ENCODE data around the gene SUMF1.

Gene SUMF1

GRCh38 chr3:4493941-4494894 lies 27.1 kb upstream of the SUMF1 start:
- DNase-seq (ENCODE audit: extremely low spot score), result peak; percentile 34
- CTCF ChIA-PET, result interaction anchor here (1.0 to 1.7 kb wide), 2 partner anchors 15 to 139 kb away, joined by 3 to 9 read pairs; no protein-coding TSS in a partner anchor
- POLR2A ChIA-PET, result interaction anchor here (0.8 to 3.0 kb wide), 15 partner anchors 8 to 143 kb away, joined by 3 to 17 read pairs (median 7); no protein-coding TSS in a partner anchor
- TF ChIP-seq FOXM1 (IDR thresholded peaks at IDR 0.05; ENCODE audit: borderline replicate concordance) (no peak), PKNOX1 (IDR thresholded peaks at IDR 0.05) (no peak), BHLHE40 (IDR thresholded peaks at IDR 0.05; ENCODE audit: borderline replicate concordance) (no peak), SP1 (IDR thresholded peaks at IDR 0.05) (no peak), ELF4 (IDR thresholded peaks at IDR 0.05) (no peak), HDGF (IDR thresholded peaks at IDR 0.05; ENCODE audit: borderline replicate concordance) (no peak), ZNF384 (IDR thresholded peaks at IDR 0.05) (0 out of 2 replicates have a peak, but pooled peaks have one; percentile 52), LEF1 (IDR thresholded peaks at IDR 0.05; ENCODE audit: borderline replicate concordance) (no peak), FOXK2 (IDR thresholded peaks at IDR 0.05) (no peak), ARNT (IDR thresholded peaks at IDR 0.05) (no peak), CTBP1 (IDR thresholded peaks at IDR 0.05; ENCODE audit: borderline replicate concordance) (no peak), NFRKB (IDR thresholded peaks at IDR 0.05) (no peak), SUZ12 (IDR thresholded peaks at IDR 0.05) (no peak), TARDBP (IDR thresholded peaks at IDR 0.05) (no peak), L3MBTL2 (conservative IDR thresholded peaks at IDR 0.05) (peak; percentile 58), FOXA1 (IDR thresholded peaks at IDR 0.05) (no peak)

DNA sequence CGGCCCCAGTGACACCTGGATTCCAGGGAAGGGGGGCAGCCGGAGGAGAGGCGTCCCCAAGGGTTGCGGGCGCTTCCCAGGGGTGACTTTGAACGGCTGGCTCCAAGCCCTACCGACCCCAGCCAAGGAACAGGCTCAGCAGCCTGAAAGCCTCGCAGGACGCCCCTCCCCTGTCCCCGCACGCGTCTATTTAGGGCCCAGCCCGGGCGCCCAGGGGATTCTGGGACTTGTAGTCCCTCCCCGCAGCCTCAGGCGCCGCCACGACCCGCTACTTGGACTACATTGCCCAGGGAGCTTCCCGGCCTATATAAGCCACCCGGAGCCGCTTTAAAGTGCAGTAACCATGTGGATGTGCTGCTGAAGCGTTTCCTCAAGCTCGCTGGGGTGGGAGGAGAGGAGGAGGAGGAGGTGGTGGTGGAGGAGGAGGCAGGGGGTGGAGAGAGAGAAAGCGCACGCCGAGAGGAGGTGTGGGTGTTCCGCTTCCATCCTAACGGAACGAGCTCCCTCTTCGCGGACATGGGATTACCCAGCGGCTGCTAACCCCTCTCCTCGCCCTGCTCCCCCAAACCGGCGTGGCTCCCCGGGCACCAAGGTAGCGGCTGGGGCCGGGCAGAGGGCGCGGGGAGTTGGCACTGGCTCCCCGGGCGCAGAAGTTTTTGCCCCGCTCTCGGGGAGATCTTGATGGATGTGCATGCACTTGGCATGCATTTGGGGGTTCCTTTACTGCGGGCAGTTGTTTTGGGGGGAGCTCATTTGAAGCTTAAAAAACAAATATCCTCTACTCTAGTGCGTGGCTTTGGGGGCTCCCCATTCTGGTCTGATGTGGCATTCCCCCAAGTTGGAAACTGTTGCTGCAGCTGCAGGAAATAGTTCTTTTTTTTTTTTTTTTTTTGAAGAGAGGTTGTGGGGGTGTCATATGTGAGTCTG lies 26.2 kb upstream of the SUMF1 start, which contains the start of gene ITPR1:
ITPR1 (plus strand) TSS at position 335 of the 927 bp plus-strand sequence. CDS start 23,144 bp downstream, outside the sequence.
- peak; percentile 96 for DNase-seq (ENCODE audit: extremely low spot score)
- CTCF ChIA-PET, result interaction anchor here (0.6 kb wide), 1 partner anchor 102 kb away, joined by 4 read pairs; no protein-coding TSS in a partner anchor
- POLR2A ChIA-PET, result interaction anchor here (0.8 to 3.0 kb wide), 26 partner anchors 8 to 142 kb away, joined by 3 to 17 read pairs (median 4); partner anchors contain the start of gene SUMF1
- TF ChIP-seq SUZ12 (IDR thresholded peaks at IDR 0.05) (peak; percentile 72; the same call in 1 of the 2 replicates), ELF4 (IDR thresholded peaks at IDR 0.05) (peak; percentile 83), FOXM1 (IDR thresholded peaks at IDR 0.05; ENCODE audit: borderline replicate concordance) (no peak), SP1 (IDR thresholded peaks at IDR 0.05) (no peak), FOXK2 (IDR thresholded peaks at IDR 0.05) (no peak), LEF1 (IDR thresholded peaks at IDR 0.05; ENCODE audit: borderline replicate concordance) (no peak), FOXA1 (IDR thresholded peaks at IDR 0.05) (no peak), ZNF384 (IDR thresholded peaks at IDR 0.05) (no peak; the same call in none of the 2 replicates), NFRKB (IDR thresholded peaks at IDR 0.05) (no peak), ARNT (IDR thresholded peaks at IDR 0.05) (no peak), CTBP1 (IDR thresholded peaks at IDR 0.05; ENCODE audit: borderline replicate concordance) (no peak), PKNOX1 (IDR thresholded peaks at IDR 0.05) (no peak), BHLHE40 (IDR thresholded peaks at IDR 0.05; ENCODE audit: borderline replicate concordance) (no peak), HDGF (IDR thresholded peaks at IDR 0.05; ENCODE audit: borderline replicate concordance) (no peak), L3MBTL2 (conservative IDR thresholded peaks at IDR 0.05) (peak; percentile 86), TARDBP (IDR thresholded peaks at IDR 0.05) (no peak)

- TF ChIP-seq TARDBP (IDR thresholded peaks at IDR 0.05) (no peak), ELF4 (IDR thresholded peaks at IDR 0.05) (no peak)
- DNase-seq (ENCODE audit: extremely low spot score), result peak; percentile 43
- ChIA-PET POLR2A (interaction anchor here (0.6 to 3.0 kb wide), 19 partner anchors 9 to 535 kb away, joined by 3 to 17 read pairs (median 4); partner anchors contain the start of gene SUMF1), CTCF (interaction anchor here (0.6 to 0.7 kb wide), 2 partner anchors 66 to 566 kb away, joined by 3 to 5 read pairs; no protein-coding TSS in a partner anchor)
These were observed 25.3 kb upstream of the SUMF1 start for GRCh38 chr3:4492208-4493013.

GRCh38 chr3:4491855-4492207 lies 24.8 kb upstream of the SUMF1 start:
- POLR2A ChIA-PET, result interaction anchor here (0.6 to 1.7 kb wide), 6 partner anchors 13 to 536 kb away, joined by 3 to 7 read pairs (median 3); no protein-coding TSS in a partner anchor
- DNase-seq (ENCODE audit: extremely low spot score), result no peak
- TF ChIP-seq PKNOX1 (IDR thresholded peaks at IDR 0.05), result no peak
- TF ChIP-seq LEF1 (IDR thresholded peaks at IDR 0.05; ENCODE audit: borderline replicate concordance), result no peak
- TF ChIP-seq ARNT (IDR thresholded peaks at IDR 0.05), result no peak
- no peak for TF ChIP-seq CTBP1 (IDR thresholded peaks at IDR 0.05; ENCODE audit: borderline replicate concordance)
- TF ChIP-seq HDGF (IDR thresholded peaks at IDR 0.05; ENCODE audit: borderline replicate concordance), result no peak
- no peak for TF ChIP-seq SP1 (IDR thresholded peaks at IDR 0.05)
- TF ChIP-seq ELF4 (IDR thresholded peaks at IDR 0.05), result no peak
- TF ChIP-seq SUZ12 (IDR thresholded peaks at IDR 0.05), result no peak
- TF ChIP-seq NFRKB (IDR thresholded peaks at IDR 0.05), result no peak
- no peak for TF ChIP-seq TARDBP (IDR thresholded peaks at IDR 0.05)
- no peak for TF ChIP-seq L3MBTL2 (conservative IDR thresholded peaks at IDR 0.05)
- no peak for TF ChIP-seq FOXK2 (IDR thresholded peaks at IDR 0.05)
- TF ChIP-seq BHLHE40 (IDR thresholded peaks at IDR 0.05; ENCODE audit: borderline replicate concordance), result no peak
- TF ChIP-seq FOXM1 (IDR thresholded peaks at IDR 0.05; ENCODE audit: borderline replicate concordance), result no peak
- no peak for TF ChIP-seq ZNF384 (IDR thresholded peaks at IDR 0.05)
- TF ChIP-seq FOXA1 (IDR thresholded peaks at IDR 0.05), result no peak
- CTCF ChIA-PET, result interaction anchor here (0.6 to 0.7 kb wide), 2 partner anchors 65 to 566 kb away, joined by 3 to 5 read pairs; no protein-coding TSS in a partner anchor

Data from HEK293T (cell line).